IMR-90 (cell line): ENCODE data around the gene PLA2G4B. TPM values are rescaled to one million over a fixed set of nuclear protein-coding genes. Genes with fewer than 3 reads are reported as not detected.

Experiments used
- ATAC-seq: fragments of 200-7000 bp; cut with Tn5 transposase; 2 replicates; pipeline ENCODE4 v1.9.1; 2020; ENCODE audit warnings: low read depth, mild to moderate bottlenecking, moderate library complexity
- BruUV-seq: library from RNA; stranded (reverse); fragments of 400-500 nt; replicated peaks from 2 replicates; lab custom pipeline; 2021; lab: Mats Ljungman, UMichigan
- CTCF ChIA-PET: fragments of 300-600 bp; formaldehyde crosslinking; extraction: SDS; loops from one replicate; lab custom pipeline; 2021; ENCODE audit warnings: antibody characterized with exemption; lab: Yijun Ruan, JAX
- POLR2A ChIA-PET: fragments of 300-600 bp; sonication (Branson Sonifier 250); formaldehyde crosslinking; loops from one replicate; lab custom pipeline; 2022; ENCODE audit warnings: antibody characterized with exemption; ENCODE audit not compliant: unreplicated experiment; lab: Charles Lee
- DNase-seq: peaks from one replicate; pipeline ENCODE4 v3.0.0; 2013
- H2AFZ ChIP-seq: replicated peaks from 2 replicates; pipeline ENCODE3; 2013; ENCODE audit warnings: low read length, mild to moderate bottlenecking; ENCODE audit not compliant: poor library complexity
- H2AK5ac ChIP-seq: 2 replicates; pipeline ENCODE4 v1.6.1; 2013; ENCODE audit warnings: low read depth, low read length, inconsistent platforms
- H2AK9ac ChIP-seq: replicated peaks from 2 replicates; pipeline ENCODE3; 2013; ENCODE audit warnings: mild to moderate bottlenecking, low read depth, low read length, moderate library complexity; ENCODE audit not compliant: poor library complexity
- H2BK120ac ChIP-seq: 2 replicates; pipeline ENCODE4 v1.6.1; 2013; ENCODE audit warnings: low read depth, low read length, inconsistent platforms
- H2BK15ac ChIP-seq: 3 replicates; pipeline ENCODE4 v1.6.1; 2013; ENCODE audit warnings: low read depth, low read length, inconsistent platforms
- H2BK20ac ChIP-seq: 2 replicates; pipeline ENCODE4 v1.6.1; 2013; ENCODE audit warnings: low read depth, mild to moderate bottlenecking, inconsistent platforms, low read length, moderate library complexity
- H2BK5ac ChIP-seq: 2 replicates; pipeline ENCODE4 v1.6.1; 2013; ENCODE audit warnings: mild to moderate bottlenecking, low read depth, low read length, inconsistent platforms; ENCODE audit not compliant: poor library complexity, severe bottlenecking
- H3K14ac ChIP-seq: replicated peaks from 2 replicates; pipeline ENCODE4 v1.6.1; 2013; ENCODE audit warnings: low read depth, low read length, inconsistent platforms
- H3K18ac ChIP-seq: 2 replicates; pipeline ENCODE4 v1.6.1; 2013; ENCODE audit warnings: low read depth, low read length, control low read depth
- H3K23ac ChIP-seq: 2 replicates; pipeline ENCODE4 v1.6.1; 2013; ENCODE audit warnings: low read depth, low read length, inconsistent platforms
- H3K27ac ChIP-seq: 2 replicates; pipeline ENCODE4 v1.5.1; 2013; ENCODE audit warnings: mild to moderate bottlenecking, control low read depth, low read length; ENCODE audit not compliant: insufficient read depth
- H3K27me3 ChIP-seq: 2 replicates; pipeline ENCODE4 v1.6.1; 2013; ENCODE audit warnings: low read length; ENCODE audit not compliant: control insufficient read depth, insufficient read depth
- H3K36me3 ChIP-seq: 2 replicates; pipeline ENCODE4 v1.6.1; 2013; ENCODE audit warnings: low read length, mixed read lengths; ENCODE audit not compliant: control insufficient read depth, insufficient read depth
- H3K4ac ChIP-seq: 2 replicates; pipeline ENCODE4 v1.6.1; 2013; ENCODE audit warnings: low read depth, low read length, inconsistent platforms
- H3K4me1 ChIP-seq: 2 replicates; pipeline ENCODE4 v1.6.1; 2013; ENCODE audit warnings: low read length, mixed read lengths; ENCODE audit not compliant: control insufficient read depth, insufficient read depth
- H3K4me2 ChIP-seq: 2 replicates; pipeline ENCODE4 v1.6.1; 2013; ENCODE audit warnings: low read depth, mild to moderate bottlenecking, control low read depth, low read length, moderate library complexity
- H3K4me3 ChIP-seq: 2 replicates; pipeline ENCODE4 v1.5.1; 2013; ENCODE audit warnings: low read depth, mild to moderate bottlenecking, control low read depth, low read length, moderate library complexity; ENCODE audit not compliant: insufficient read depth
- H3K56ac ChIP-seq: 2 replicates; pipeline ENCODE4 v1.6.1; 2013; ENCODE audit warnings: low read length, inconsistent platforms; ENCODE audit not compliant: insufficient read depth; ENCODE audit errors: extremely low read depth
- H3K79me1 ChIP-seq, 2 experiments: 2 replicates each; pipeline ENCODE4 v1.6.1; 2013; ENCODE audit warnings: low read length in 2 of 2, inconsistent platforms in 1 of 2, low read depth in 1 of 2
- H3K9ac ChIP-seq: 2 replicates; pipeline ENCODE4 v1.6.1; 2013; ENCODE audit warnings: low read depth, low read length, control low read depth
- H3K9me1 ChIP-seq: 2 replicates; pipeline ENCODE4 v1.6.1; 2013; ENCODE audit warnings: low read length, inconsistent platforms; ENCODE audit not compliant: insufficient read depth
- H3K9me3 ChIP-seq: 2 replicates; pipeline ENCODE4 v1.6.1; 2013; ENCODE audit warnings: low read length; ENCODE audit not compliant: control insufficient read depth, insufficient read depth
- H4K20me1 ChIP-seq: 2 replicates; pipeline ENCODE4 v1.6.1; 2013; ENCODE audit warnings: low read length, inconsistent platforms; ENCODE audit not compliant: insufficient read depth
- H4K5ac ChIP-seq: 2 replicates; pipeline ENCODE4 v1.6.1; 2013; ENCODE audit warnings: mild to moderate bottlenecking, low read depth, low read length, control low read depth
- H4K8ac ChIP-seq, 2 experiments: 2 replicates each; pipeline ENCODE4 v1.6.1; 2013; ENCODE audit warnings: low read depth in 2 of 2, low read length in 2 of 2, control low read depth in 1 of 2, inconsistent platforms in 1 of 2
- H4K91ac ChIP-seq: 2 replicates; pipeline ENCODE4 v1.6.1; 2013; ENCODE audit warnings: low read depth, low read length, inconsistent platforms; ENCODE audit not compliant: insufficient read depth
- CTCF ChIP-seq: conservative IDR thresholded peaks from 2 replicates; pipeline ENCODE4 v1.5.1; 2012; ENCODE audit warnings: mild to moderate bottlenecking, low read depth, low read length, improper control_type of control experiment
- FOS ChIP-seq: fragments of 150-350 bp; IDR thresholded peaks from 2 replicates; pipeline ENCODE4 v1.6.1; 2016; ENCODE audit warnings: low read depth, low read length
- MAFK ChIP-seq: IDR thresholded peaks from 2 replicates; pipeline ENCODE4 v1.6.1; 2012; ENCODE audit warnings: low read depth, low read length, improper control_type of control experiment
- MXI1 ChIP-seq: IDR thresholded peaks from 2 replicates; pipeline ENCODE4 v1.6.1; 2012; ENCODE audit warnings: low read depth, mild to moderate bottlenecking, low read length, moderate library complexity, borderline replicate concordance
- NFE2L2 ChIP-seq: fragments of 150-350 bp; IDR thresholded peaks from 2 replicates; pipeline ENCODE4 v1.6.1; 2016; ENCODE audit warnings: low read depth, mild to moderate bottlenecking, low read length
- POLR2A ChIP-seq: IDR thresholded peaks from 2 replicates; pipeline ENCODE4 v1.6.1; 2012; ENCODE audit warnings: mild to moderate bottlenecking, low read depth, low read length
- RCOR1 ChIP-seq: IDR thresholded peaks from 2 replicates; pipeline ENCODE4 v1.6.1; 2012; ENCODE audit warnings: mild to moderate bottlenecking, low read length, improper control_type of control experiment; ENCODE audit not compliant: insufficient replicate concordance
- RFX5 ChIP-seq: IDR thresholded peaks from 2 replicates; pipeline ENCODE4 v1.8.0; 2012; ENCODE audit warnings: low read depth, mild to moderate bottlenecking, low read length, moderate library complexity
- SMC3 ChIP-seq: fragments of 150-350 bp; IDR thresholded peaks from 2 replicates; pipeline ENCODE4 v1.6.1; 2016; ENCODE audit warnings: low read depth, mild to moderate bottlenecking, antibody characterized with exemption, low read length, moderate library complexity
- WGBS, 2 experiments: methylation state at CpG; one replicate each; pipeline versions ENCODE4 v1.1.5 to v1.1.7; 2013; ENCODE audit warnings: missing lambda C conversion rate in 2 of 2; ENCODE audit not compliant: insufficient read length in 1 of 2; ENCODE audit errors: extremely low coverage in 2 of 2; 5-methylcytosine and 5-hydroxymethylcytosine counted together
- dilution Hi-C: fragments of 300-500 bp; cut with HindIII; formaldehyde crosslinking; loops from one replicate; pipeline ENCODE4 v1.14.3; 2018; ENCODE audit warnings: low sequenced_read_pairs; ENCODE audit not compliant: unreplicated experiment
- in situ Hi-C: fragments of 300-500 bp; cut with MboI; formaldehyde crosslinking; loops from 3 replicates; pipeline ENCODE4 v1.14.3; 2019; ENCODE audit warnings: low sequenced_read_pairs, inconsistent platforms, mixed read lengths
- intact Hi-C: fragments of 100-400 bp; cut with micrococcal nuclease; formaldehyde crosslinking; loops from 2 replicates; pipeline ENCODE4 v1.10.0; 2022
- polyA plus RNA-seq, 3 experiments: library from polyadenylated mRNA; depleted of rRNA; stranded (reverse); fragments of >200 nt; gene quantifications; 2 replicates each; pipeline ENCODE4 v1.2.3, GENCODE V29; 2012; ENCODE audit warnings: low replicate concordance in 1 of 3
- total RNA-seq: library from RNA; depleted of rRNA; stranded (reverse); fragments of >200 nt; gene quantifications from 2 replicates; pipeline ENCODE4 v1.2.3, GENCODE V29; 2012

The PLA2G4B gene
- total and polyA plus RNA-seq, 2 of the 4 experiments (the other 2 are of a cell fraction) = 0.18 to 3.1 TPM

GRCh38 chr15:41836073-41836472 is 2.6 kb upstream of the PLA2G4B start:
- no peak overlapping the region for H3K27ac ChIP-seq

More at GRCh38 chr15:41836073-41836472, 2.6 kb upstream of the PLA2G4B start:
- no peak overlapping the region for H3K4me3 ChIP-seq
- H3K9me1 ChIP-seq = peaks cover 5% of the 10 kb centered on the region; the same call in 1 of the 2 replicates
- no peak overlapping the region for H2BK15ac ChIP-seq
- no peak overlapping the region for H3K56ac ChIP-seq
- no peak overlapping the region for H3K14ac ChIP-seq
- H2AK9ac ChIP-seq = peak overlapping the region; percentile 60
- DNase-seq = peak; percentile 12
- H3K79me1 ChIP-seq = peaks cover 2 to 12% of the 10 kb centered on the region in 2 experiments; a peak in 2 of 4 replicates
- H3K4me1 ChIP-seq = no peaks in the 10 kb centered on the region
- no peak overlapping the region; the same call in 1 of the 2 replicates for H3K23ac ChIP-seq
- dilution Hi-C loops = no loop called here
- H2AFZ ChIP-seq = no peak overlapping the region
- H4K20me1 ChIP-seq = peaks cover 18% of the 10 kb centered on the region
- WGBS, 2 experiments = 60% methylated on average over 1 of the region's 6 CpGs; no CpG with 5 or more reads in 1 of the 2 experiments
- no peaks in the 10 kb centered on the region for H3K27me3 ChIP-seq
- no peak overlapping the region for H2BK120ac ChIP-seq
- H3K4ac ChIP-seq = no peak overlapping the region
- ATAC-seq = no peak
- H3K9me3 ChIP-seq = no peaks in the 10 kb centered on the region
- H3K18ac ChIP-seq = no peak overlapping the region
- CTCF ChIA-PET = no interaction called here
- H4K5ac ChIP-seq = no peak overlapping the region
- peaks cover 6% of the 10 kb centered on the region for H3K36me3 ChIP-seq
- in situ Hi-C loops = no loop called here
- H4K91ac ChIP-seq = no peak overlapping the region
- no peak overlapping the region for H4K8ac ChIP-seq
- H3K4me2 ChIP-seq = no peak overlapping the region
- H2AK5ac ChIP-seq = no peak overlapping the region
- no TSS peak for BruUV-seq
- intact Hi-C loops = no loop called here
- no peak overlapping the region for H2BK5ac ChIP-seq
- H3K9ac ChIP-seq = no peak overlapping the region
- TF ChIP-seq MAFK = no peak
- no peak for TF ChIP-seq FOS
- TF ChIP-seq NFE2L2 = no peak
- no peak for TF ChIP-seq CTCF
- TF ChIP-seq RFX5 = no peak
- TF ChIP-seq MXI1 = no peak
- TF ChIP-seq SMC3 = no peak
- no peak for TF ChIP-seq RCOR1
- TF ChIP-seq POLR2A = no peak
- POLR2A ChIA-PET = no interaction called here
- no peak overlapping the region for H2BK20ac ChIP-seq
